SK-N-SH (cell line): Measurements from ENCODE around the gene ROPN1B. TPM values are rescaled to one million over a fixed set of nuclear protein-coding genes. Genes with fewer than 3 reads are reported as not detected.
A peak's percentile ranks its signal among the peaks of the same experiment; 100 is the strongest.
"Not testable (repeated sequence)": the region's sequence is repeated elsewhere in the genome, so short reads cannot be mapped to it uniquely, and the experiment has no call there.

Source experiments
- CTCF ChIA-PET: fragments of 300-600, 350-600 bp; formaldehyde crosslinking; extraction: SDS; loops from one replicate; lab custom pipeline; 2021; lab: Yijun Ruan, JAX
- POLR2A ChIA-PET: fragments of 350-600 bp; sonication (Branson Sonifier 250); formaldehyde crosslinking; extraction: SDS; loops from one replicate; lab custom pipeline; 2020; ENCODE audit warnings: antibody characterized with exemption, inconsistent platforms; lab: Yijun Ruan, JAX
- DNase-seq: peaks from one replicate; pipeline ENCODE4 v3.0.0; 2012
- H2AFZ ChIP-seq: fragments of 200-600 bp; sonication (generic); 2 replicates; pipeline ENCODE4 v1.8.1; 2016; ENCODE audit warnings: antibody characterized with exemption, mild to moderate bottlenecking, low read depth
- H3F3A ChIP-seq: fragments of 200-600 bp; sonication (generic); replicated peaks from 2 replicates; pipeline ENCODE3; 2016; ENCODE audit warnings: antibody characterized with exemption, mild to moderate bottlenecking; ENCODE audit not compliant: insufficient read depth
- H3K27ac ChIP-seq, 2 experiments: fragments of 200-500 bp in 1 of 2; fragments of 200-600 bp in 1 of 2; sonication (Bioruptor generic) in 1 of 2; sonication (generic), shearing (Covaris generic) in 1 of 2; 2 replicates each; pipeline versions ENCODE4 v1.5.1 to v1.6.1; 2014 to 2016; ENCODE audit warnings: low read depth in 2 of 2, inconsistent platforms in 1 of 2, low read length in 1 of 2, mild to moderate bottlenecking in 1 of 2, mixed read lengths in 1 of 2
- H3K27me3 ChIP-seq: fragments of 200-600 bp; sonication (generic), shearing (Covaris generic); 2 replicates; pipeline ENCODE4 v1.6.1; 2016; ENCODE audit warnings: mixed run types; ENCODE audit not compliant: insufficient read depth
- H3K36me3 ChIP-seq, 2 experiments: fragments of 200-500 bp in 1 of 2; fragments of 200-600 bp in 1 of 2; sonication (Bioruptor generic) in 1 of 2; sonication (generic) in 1 of 2; replicated peaks in 1 of 2; 2 replicates each; pipeline versions ENCODE3 to v1.5.1; 2014 to 2016; ENCODE audit warnings: low read length in 1 of 2, mild to moderate bottlenecking in 1 of 2; ENCODE audit not compliant: insufficient read depth in 2 of 2, control insufficient read depth in 1 of 2
- H3K4me1 ChIP-seq, 2 experiments: fragments of 200-500 bp in 1 of 2; fragments of 200-600 bp in 1 of 2; sonication (Bioruptor generic) in 1 of 2; sonication (generic), shearing (Covaris generic) in 1 of 2; 2 replicates each; pipeline versions ENCODE4 v1.5.1 to v1.6.1; 2014 to 2016; ENCODE audit warnings: low read depth in 1 of 2, low read length in 1 of 2, mixed run types in 1 of 2; ENCODE audit not compliant: insufficient read depth in 2 of 2, control insufficient read depth in 1 of 2
- H3K4me2 ChIP-seq: fragments of 200-600 bp; sonication (generic), shearing (Covaris generic); 2 replicates; pipeline ENCODE4 v1.6.1; 2017; ENCODE audit warnings: mixed run types
- H3K4me3 ChIP-seq, 2 experiments: fragments of 200-500 bp in 1 of 2; fragments of 200-600 bp in 1 of 2; sonication (Bioruptor generic) in 1 of 2; sonication (generic), shearing (Covaris generic) in 1 of 2; 2 replicates each; pipeline versions ENCODE4 v1.5.1 to v1.8.1; 2014 to 2016; ENCODE audit warnings: low read depth in 2 of 2, inconsistent platforms in 1 of 2, low read length in 1 of 2, mild to moderate bottlenecking in 1 of 2, mixed read lengths in 1 of 2, moderate library complexity in 1 of 2
- H3K79me2 ChIP-seq: fragments of 200-600 bp; sonication (generic); 2 replicates; pipeline ENCODE4 v1.8.1; 2017; ENCODE audit warnings: mild to moderate bottlenecking; ENCODE audit not compliant: insufficient read depth
- H3K9ac ChIP-seq: fragments of 200-600 bp; sonication (generic); 2 replicates; pipeline ENCODE4 v1.6.1; 2017; ENCODE audit warnings: mixed run types
- H3K9me2 ChIP-seq: fragments of 200-600 bp; sonication (generic); 2 replicates; pipeline ENCODE4 v1.6.1; 2017; ENCODE audit warnings: mixed run types
- H3K9me3 ChIP-seq: fragments of 200-600 bp; sonication (generic); 2 replicates; pipeline ENCODE4 v1.6.1; 2017; ENCODE audit warnings: mixed run types, mild to moderate bottlenecking, moderate library complexity
- H4K20me1 ChIP-seq: fragments of 200-600 bp; sonication (generic); 2 replicates; pipeline ENCODE4 v1.6.1; 2017; ENCODE audit warnings: mild to moderate bottlenecking, mixed run types; ENCODE audit not compliant: insufficient read depth
- CHD2 ChIP-seq: fragments of 150-350 bp; IDR thresholded peaks from 2 replicates; pipeline ENCODE4 v1.6.1; 2018; ENCODE audit warnings: low read length; ENCODE audit not compliant: partially characterized antibody
- FOXM1 ChIP-seq: IDR thresholded peaks from 2 replicates; pipeline ENCODE4 v1.4.0; 2012; ENCODE audit warnings: low read depth, mild to moderate bottlenecking
- GATA2 ChIP-seq: sonication (generic); formaldehyde crosslinking; IDR thresholded peaks from 2 replicates; pipeline ENCODE4 v1.5.0; 2020; ENCODE audit warnings: mild to moderate bottlenecking, missing genetic modification reagents
- JUND ChIP-seq: IDR thresholded peaks from 2 replicates; pipeline ENCODE4 v1.4.0; 2012
- MXI1 ChIP-seq: IDR thresholded peaks from 2 replicates; pipeline ENCODE4 v1.6.1; 2012; ENCODE audit warnings: mild to moderate bottlenecking, low read depth, low read length, improper control_type of control experiment
- NFIC ChIP-seq: IDR thresholded peaks from 2 replicates; pipeline ENCODE4 v1.4.0; 2012; ENCODE audit warnings: borderline replicate concordance
- RCOR1 ChIP-seq: fragments of 150-350 bp; IDR thresholded peaks from 2 replicates; pipeline ENCODE4 v1.6.1; 2017; ENCODE audit warnings: antibody characterized with exemption, low read length
- TCF12 ChIP-seq: IDR thresholded peaks from 2 replicates; pipeline ENCODE4 v1.4.0; 2012
- TEAD4 ChIP-seq: IDR thresholded peaks from 2 replicates; pipeline ENCODE4 v1.4.0; 2012; ENCODE audit warnings: mild to moderate bottlenecking, borderline replicate concordance; ENCODE audit not compliant: insufficient read depth
- USF1 ChIP-seq: IDR thresholded peaks from 2 replicates; pipeline ENCODE4 v1.4.0; 2012; ENCODE audit warnings: low read depth, borderline replicate concordance
- USF2 ChIP-seq: fragments of 150-350 bp; IDR thresholded peaks from 2 replicates; pipeline ENCODE4 v1.6.1; 2017; ENCODE audit warnings: antibody characterized with exemption, low read length, low read depth, borderline replicate concordance
- WGBS: methylation state at CpG from one replicate; pipeline ENCODE4 v1.1.6; 2017; ENCODE audit warnings: low lambda C conversion rate; 5-methylcytosine and 5-hydroxymethylcytosine counted together
- polyA plus RNA-seq, 3 experiments: library from polyadenylated mRNA; depleted of rRNA; stranded (reverse); fragments of >200 nt; gene quantifications; 2 replicates each; pipeline ENCODE4 v1.2.3, GENCODE V29; 2012
- TF ChIP-seq, protein P1 (sequence below): fragments of 200-600 bp; sonication (generic); IDR thresholded peaks from 2 replicates; pipeline ENCODE4 v1.6.1; 2017; ENCODE audit warnings: antibody characterized with exemption, mild to moderate bottlenecking, moderate library complexity
- TF ChIP-seq, protein P2 (sequence below): IDR thresholded peaks from 2 replicates; pipeline ENCODE4 v1.6.1; 2012; ENCODE audit warnings: mild to moderate bottlenecking, low read depth, low read length, moderate library complexity

The ROPN1B gene
- polyA plus RNA-seq, 1 of the 3 experiments (the other 2 are of a cell fraction): not detected

GRCh38 chr3:125990253-125990970 is 21.4 kb downstream of the ROPN1B start (continued):
- TF ChIP-seq, protein P1, sequence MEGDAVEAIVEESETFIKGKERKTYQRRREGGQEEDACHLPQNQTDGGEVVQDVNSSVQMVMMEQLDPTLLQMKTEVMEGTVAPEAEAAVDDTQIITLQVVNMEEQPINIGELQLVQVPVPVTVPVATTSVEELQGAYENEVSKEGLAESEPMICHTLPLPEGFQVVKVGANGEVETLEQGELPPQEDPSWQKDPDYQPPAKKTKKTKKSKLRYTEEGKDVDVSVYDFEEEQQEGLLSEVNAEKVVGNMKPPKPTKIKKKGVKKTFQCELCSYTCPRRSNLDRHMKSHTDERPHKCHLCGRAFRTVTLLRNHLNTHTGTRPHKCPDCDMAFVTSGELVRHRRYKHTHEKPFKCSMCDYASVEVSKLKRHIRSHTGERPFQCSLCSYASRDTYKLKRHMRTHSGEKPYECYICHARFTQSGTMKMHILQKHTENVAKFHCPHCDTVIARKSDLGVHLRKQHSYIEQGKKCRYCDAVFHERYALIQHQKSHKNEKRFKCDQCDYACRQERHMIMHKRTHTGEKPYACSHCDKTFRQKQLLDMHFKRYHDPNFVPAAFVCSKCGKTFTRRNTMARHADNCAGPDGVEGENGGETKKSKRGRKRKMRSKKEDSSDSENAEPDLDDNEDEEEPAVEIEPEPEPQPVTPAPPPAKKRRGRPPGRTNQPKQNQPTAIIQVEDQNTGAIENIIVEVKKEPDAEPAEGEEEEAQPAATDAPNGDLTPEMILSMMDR: no peak
- no peak for TF ChIP-seq JUND
- TF ChIP-seq USF1: no peak
- no peak for TF ChIP-seq GATA2 (CRISPR knock-in tag)
- TF ChIP-seq NFIC: no peak
- TF ChIP-seq, protein P2, sequence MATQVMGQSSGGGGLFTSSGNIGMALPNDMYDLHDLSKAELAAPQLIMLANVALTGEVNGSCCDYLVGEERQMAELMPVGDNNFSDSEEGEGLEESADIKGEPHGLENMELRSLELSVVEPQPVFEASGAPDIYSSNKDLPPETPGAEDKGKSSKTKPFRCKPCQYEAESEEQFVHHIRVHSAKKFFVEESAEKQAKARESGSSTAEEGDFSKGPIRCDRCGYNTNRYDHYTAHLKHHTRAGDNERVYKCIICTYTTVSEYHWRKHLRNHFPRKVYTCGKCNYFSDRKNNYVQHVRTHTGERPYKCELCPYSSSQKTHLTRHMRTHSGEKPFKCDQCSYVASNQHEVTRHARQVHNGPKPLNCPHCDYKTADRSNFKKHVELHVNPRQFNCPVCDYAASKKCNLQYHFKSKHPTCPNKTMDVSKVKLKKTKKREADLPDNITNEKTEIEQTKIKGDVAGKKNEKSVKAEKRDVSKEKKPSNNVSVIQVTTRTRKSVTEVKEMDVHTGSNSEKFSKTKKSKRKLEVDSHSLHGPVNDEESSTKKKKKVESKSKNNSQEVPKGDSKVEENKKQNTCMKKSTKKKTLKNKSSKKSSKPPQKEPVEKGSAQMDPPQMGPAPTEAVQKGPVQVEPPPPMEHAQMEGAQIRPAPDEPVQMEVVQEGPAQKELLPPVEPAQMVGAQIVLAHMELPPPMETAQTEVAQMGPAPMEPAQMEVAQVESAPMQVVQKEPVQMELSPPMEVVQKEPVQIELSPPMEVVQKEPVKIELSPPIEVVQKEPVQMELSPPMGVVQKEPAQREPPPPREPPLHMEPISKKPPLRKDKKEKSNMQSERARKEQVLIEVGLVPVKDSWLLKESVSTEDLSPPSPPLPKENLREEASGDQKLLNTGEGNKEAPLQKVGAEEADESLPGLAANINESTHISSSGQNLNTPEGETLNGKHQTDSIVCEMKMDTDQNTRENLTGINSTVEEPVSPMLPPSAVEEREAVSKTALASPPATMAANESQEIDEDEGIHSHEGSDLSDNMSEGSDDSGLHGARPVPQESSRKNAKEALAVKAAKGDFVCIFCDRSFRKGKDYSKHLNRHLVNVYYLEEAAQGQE: peak; percentile 16; the same call in 1 of the 2 replicates
- no peak for TF ChIP-seq TCF12

- H3K36me3 ChIP-seq, H3K4me3 ChIP-seq, H3K27me3 ChIP-seq, H3K9ac ChIP-seq, H2AFZ ChIP-seq, H3K27ac ChIP-seq, DNase-seq, POLR2A ChIA-PET, H3K79me2 ChIP-seq, H3K4me1 ChIP-seq, H4K20me1 ChIP-seq, H3K4me2 ChIP-seq, H3F3A ChIP-seq, H3K9me3 ChIP-seq, H3K9me2 ChIP-seq: not testable (repeated sequence)
- CTCF ChIA-PET: interaction anchor here (0.7 kb wide), 1 partner anchor 139 kb away, joined by 3 read pairs; no protein-coding TSS in a partner anchor
- 53% methylated on average over 3 of the region's 4 CpGs for WGBS
Observed at GRCh38 chr3:125996751-125997150, 27.8 kb downstream of the ROPN1B start.

DNA sequence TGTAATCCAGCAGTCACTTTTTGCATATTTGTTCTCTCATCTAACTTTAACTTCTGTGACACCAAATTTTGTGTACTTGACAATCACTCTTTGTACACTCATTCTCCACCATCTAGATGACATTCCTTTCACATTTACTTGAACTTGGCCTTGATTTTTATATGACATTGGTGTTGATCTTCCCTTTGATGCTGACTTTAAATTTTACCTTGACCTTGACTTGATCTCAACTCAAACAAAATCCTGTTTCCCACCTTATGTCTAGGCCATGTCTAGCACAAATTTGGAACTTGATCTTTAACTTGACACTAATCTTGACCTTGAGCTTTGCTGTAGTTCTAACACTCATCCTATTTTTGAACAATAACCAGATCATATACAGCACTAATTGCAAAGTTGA is 33.2 kb downstream of the ROPN1B start:
- Histone ChIP-seq H3K9me3 (0 out of 2 replicates have a peak, but pooled peaks cover 4% of the 10 kb centered on the region), H3K9ac (no peak overlapping the region), H3K4me1 (peaks cover 2 to 9% of the 10 kb centered on the region in 2 experiments; a peak in 3 of 4 replicates), H3K36me3 (no peaks in the 10 kb centered on the region), H3F3A (peaks cover 11% of the 10 kb centered on the region), H3K4me3 (no peak overlapping the region), H3K27me3 (no peaks in the 10 kb centered on the region), H3K4me2 (no peak overlapping the region), H2AFZ (no peak overlapping the region), H3K79me2 (no peaks in the 10 kb centered on the region), H4K20me1 (no peaks in the 10 kb centered on the region), H3K27ac (no peak overlapping the region), H3K9me2 (no peaks in the 10 kb centered on the region)
- no peak for DNase-seq
- CTCF ChIA-PET: no interaction called here
- POLR2A ChIA-PET: no interaction called here
- TF ChIP-seq USF2: no peak
- TF ChIP-seq NFIC: no peak
- TF ChIP-seq CHD2: no peak
- no peak for TF ChIP-seq RCOR1
- TF ChIP-seq FOXM1: no peak
- TF ChIP-seq TEAD4: no peak
- no peak for TF ChIP-seq MXI1
- TF ChIP-seq, protein P2: no peak
